Breast epithelium (tissue), 4 donors: ENCODE measurements around the gene HERC3. TPM values are rescaled to one million over a fixed set of nuclear protein-coding genes. Genes with fewer than 3 reads are reported as not detected.
"Not testable (repeated sequence)": the region's sequence is repeated elsewhere in the genome, so short reads cannot be mapped to it uniquely, and the experiment has no call there.

ENCODE experiments used
- DNase-seq, 2 donors: peaks; one replicate each; pipeline ENCODE4 v3.0.0-alpha.2; 2019; ENCODE audit warnings: low spot score in 2 of 2
- H3K27ac ChIP-seq, 2 donors: fragments of 200-600 bp; sonication (generic) in 1 of 2; one replicate each; pipeline ENCODE4 v1.5.1; 2016 to 2019; ENCODE audit warnings: mild to moderate bottlenecking in 1 of 2
- H3K27me3 ChIP-seq, 2 donors: fragments of 200-600 bp; sonication (generic) in 1 of 2; one replicate each; pipeline versions ENCODE4 v1.5.1 to v1.6.0; 2017 to 2019; ENCODE audit warnings: control low read depth in 1 of 2, mild to moderate bottlenecking in 1 of 2
- H3K36me3 ChIP-seq: fragments of 200-600 bp; one replicate; pipeline ENCODE4 v1.5.1; 2019
- H3K4me1 ChIP-seq, 2 donors: fragments of 200-600 bp; sonication (generic); one replicate each; pipeline ENCODE4 v1.5.1; 2016 to 2019; ENCODE audit warnings: control low read depth in 1 of 2
- H3K4me3 ChIP-seq, 3 donors: fragments of 200-600 bp; sonication (generic); 1 replicate in 2 of 3; 2 replicates in 1 of 3; pipeline ENCODE4 v1.5.1; 2016 to 2019; ENCODE audit warnings: mild to moderate bottlenecking in 3 of 3, moderate library complexity in 2 of 3
- H3K9me3 ChIP-seq, 2 donors: fragments of 200-600 bp; sonication (generic) in 1 of 2; one replicate each; pipeline ENCODE4 v1.5.1; 2016 to 2019; ENCODE audit warnings: control low read depth in 1 of 2
- POLR2A ChIP-seq: fragments of 450-650 bp; IDR thresholded peaks from one replicate; pipeline ENCODE4 v1.6.1; 2016; ENCODE audit warnings: antibody characterized with exemption, mild to moderate bottlenecking, moderate library complexity
- POLR2AphosphoS5 ChIP-seq, 3 donors: sonication (generic); formaldehyde crosslinking; IDR thresholded peaks; one replicate each; pipeline ENCODE4 v1.6.1; 2017; ENCODE audit warnings: antibody characterized with exemption in 3 of 3
- intact Hi-C: fragments of 100-400 bp; cut with DNase I; formaldehyde crosslinking; loops from one replicate; pipeline ENCODE4 v1.15.1; 2023; ENCODE audit warnings: low total_unique reads
- total RNA-seq, 3 donors: library from RNA; depleted of rRNA; stranded (reverse); fragments of >200 nt; gene quantifications; one replicate each; pipeline ENCODE4 v1.1.0, GENCODE V29; 2016
- TF ChIP-seq, protein P1 (sequence below), 3 donors: fragments of 450-650 bp; IDR thresholded peaks; one replicate each; pipeline ENCODE4 v1.5.1; 2016 to 2017; ENCODE audit warnings: antibody characterized with exemption in 3 of 3, mild to moderate bottlenecking in 3 of 3, moderate library complexity in 3 of 3

The HERC3 gene
- total RNA-seq, 3 donors from 2014 or later, result 34.1 to 60.9 (median 35.4) TPM

DNA sequence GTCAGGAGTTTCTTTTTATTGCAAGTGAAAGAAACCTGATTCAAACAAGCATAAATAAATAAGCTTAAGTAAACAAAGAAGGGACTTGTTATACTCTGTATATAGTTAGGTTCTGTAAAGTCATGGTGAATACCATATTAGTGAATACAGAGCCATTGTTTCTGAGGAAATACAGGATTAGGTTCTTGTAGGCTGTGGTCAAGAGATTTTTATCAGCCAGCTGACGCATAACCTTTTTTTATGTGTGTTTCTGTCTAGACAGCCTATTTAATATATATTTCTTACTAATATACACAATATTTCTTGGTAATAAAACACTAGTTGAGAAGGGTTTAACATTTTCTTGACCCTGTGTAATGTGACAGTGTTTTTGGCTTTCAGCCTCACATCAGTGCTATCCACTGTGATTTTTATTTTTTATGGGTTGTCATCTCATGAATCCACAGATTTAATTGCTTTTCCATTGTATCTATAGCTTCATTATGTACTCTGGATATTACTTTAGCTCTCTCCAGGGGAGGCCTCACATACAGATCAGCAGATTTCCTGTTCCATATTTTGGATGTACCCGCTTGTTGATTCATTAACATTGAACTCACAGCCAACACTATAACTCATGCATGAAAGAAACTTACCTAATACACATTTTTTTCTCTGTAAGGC lies 8.0 kb downstream of the HERC3 start:
- intact Hi-C loops, result no loop called here

DNA sequence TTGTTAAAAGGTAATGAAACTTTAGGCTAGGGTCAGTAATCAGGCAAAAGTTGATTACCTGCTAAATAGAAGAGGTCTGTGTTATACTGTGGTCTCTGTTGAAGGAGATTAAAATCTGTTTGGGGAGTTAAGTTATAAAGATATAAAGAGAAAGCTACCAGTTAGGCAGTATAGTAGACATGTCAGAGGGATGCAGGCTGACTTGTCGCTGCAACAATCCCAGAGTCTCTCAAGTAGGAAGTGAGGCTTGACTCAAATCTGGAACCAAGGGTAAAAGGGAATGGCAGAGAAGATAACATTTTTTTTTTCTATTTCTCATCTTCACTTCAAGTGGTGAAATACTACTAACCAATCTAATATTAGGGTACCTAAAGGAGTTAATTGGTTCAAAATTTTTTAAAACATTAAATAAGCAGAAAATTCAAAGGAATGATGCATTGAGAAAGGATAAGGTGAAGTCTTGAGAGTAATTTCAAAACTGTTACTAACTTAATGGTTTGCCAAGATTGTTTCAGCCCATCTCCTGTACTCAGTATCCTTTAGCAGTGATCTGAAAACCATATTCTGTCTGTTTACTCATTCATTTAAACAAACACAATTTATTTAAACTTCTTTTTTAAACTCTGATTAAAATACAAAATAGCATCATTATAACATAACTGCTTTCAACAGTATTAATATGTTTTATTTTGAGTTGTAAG lies 12.8 kb downstream of the HERC3 start:
- Histone ChIP-seq H3K27ac (no peak overlapping the region), H3K4me1 (no peaks in the 10 kb centered on the region), H3K27me3 (no peaks in the 10 kb centered on the region), H3K4me3 (no peak overlapping the region), H3K36me3 (no peaks in the 10 kb centered on the region), H3K9me3 (no peaks in the 10 kb centered on the region)
- TF ChIP-seq POLR2AphosphoS5 (IDR thresholded peaks at IDR 0.05), result no peak
- TF ChIP-seq, protein P1, sequence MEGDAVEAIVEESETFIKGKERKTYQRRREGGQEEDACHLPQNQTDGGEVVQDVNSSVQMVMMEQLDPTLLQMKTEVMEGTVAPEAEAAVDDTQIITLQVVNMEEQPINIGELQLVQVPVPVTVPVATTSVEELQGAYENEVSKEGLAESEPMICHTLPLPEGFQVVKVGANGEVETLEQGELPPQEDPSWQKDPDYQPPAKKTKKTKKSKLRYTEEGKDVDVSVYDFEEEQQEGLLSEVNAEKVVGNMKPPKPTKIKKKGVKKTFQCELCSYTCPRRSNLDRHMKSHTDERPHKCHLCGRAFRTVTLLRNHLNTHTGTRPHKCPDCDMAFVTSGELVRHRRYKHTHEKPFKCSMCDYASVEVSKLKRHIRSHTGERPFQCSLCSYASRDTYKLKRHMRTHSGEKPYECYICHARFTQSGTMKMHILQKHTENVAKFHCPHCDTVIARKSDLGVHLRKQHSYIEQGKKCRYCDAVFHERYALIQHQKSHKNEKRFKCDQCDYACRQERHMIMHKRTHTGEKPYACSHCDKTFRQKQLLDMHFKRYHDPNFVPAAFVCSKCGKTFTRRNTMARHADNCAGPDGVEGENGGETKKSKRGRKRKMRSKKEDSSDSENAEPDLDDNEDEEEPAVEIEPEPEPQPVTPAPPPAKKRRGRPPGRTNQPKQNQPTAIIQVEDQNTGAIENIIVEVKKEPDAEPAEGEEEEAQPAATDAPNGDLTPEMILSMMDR (IDR thresholded peaks at IDR 0.05), result no peak
- no peak for TF ChIP-seq POLR2A
- no peak for DNase-seq
- intact Hi-C loops, result no loop called here

More for the DNA sequence above, 8.0 kb downstream of the HERC3 start:
- peak overlapping the region in 1 of 2 donors; percentile 71 for H3K27ac ChIP-seq
- no peaks in the 10 kb centered on the region for H3K27me3 ChIP-seq
- TF ChIP-seq, protein P1 (IDR thresholded peaks at IDR 0.05), result no peak
- TF ChIP-seq POLR2A (no peak), POLR2AphosphoS5 (IDR thresholded peaks at IDR 0.05) (no peak)
- DNase-seq, result no peak
- no peaks in the 10 kb centered on the region for H3K4me1 ChIP-seq
- no peaks in the 10 kb centered on the region for H3K36me3 ChIP-seq
- H3K4me3 ChIP-seq, result no peak overlapping the region
- no peaks in the 10 kb centered on the region for H3K9me3 ChIP-seq

GRCh38 chr4:88605736-88606135 lies 13.5 kb downstream of the HERC3 start:
- Histone ChIP-seq H3K27me3 (no peaks in the 10 kb centered on the region), H3K27ac (no peak overlapping the region), H3K4me3 (no peak overlapping the region), H3K9me3 (no peaks in the 10 kb centered on the region), H3K4me1 (peaks cover 0 to under 1% of the 10 kb centered on the region in 2 donors), H3K36me3 (no peaks in the 10 kb centered on the region)
- intact Hi-C loops, result no loop called here
- DNase-seq, result no peak
- TF ChIP-seq, protein P1 (IDR thresholded peaks at IDR 0.05), result no peak
- TF ChIP-seq POLR2AphosphoS5 (IDR thresholded peaks at IDR 0.05) (no peak), POLR2A (no peak)

DNA sequence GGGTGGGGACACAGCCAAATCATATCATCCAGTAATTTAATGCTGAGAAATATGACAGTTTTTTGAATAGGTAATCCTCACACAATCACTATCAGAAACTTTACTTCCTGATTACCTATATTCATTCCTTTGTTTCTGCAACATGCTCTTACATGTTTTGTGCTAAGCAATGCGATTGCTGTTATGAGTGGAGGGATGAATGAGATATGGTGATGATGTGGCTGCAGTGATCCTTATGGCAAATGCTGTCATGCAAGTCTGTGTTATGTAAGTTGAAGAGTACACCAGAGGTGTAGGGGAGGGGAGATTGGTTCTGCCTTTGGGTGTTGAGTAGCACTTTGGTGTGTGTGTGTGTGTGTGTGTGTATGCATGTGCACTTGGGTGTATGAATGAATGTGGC lies 14.6 kb downstream of the HERC3 start:
- TF ChIP-seq POLR2A, result no peak
- no peak for TF ChIP-seq POLR2AphosphoS5 (IDR thresholded peaks at IDR 0.05)
- TF ChIP-seq, protein P1 (IDR thresholded peaks at IDR 0.05), result no peak
- no peak overlapping the region for H3K27ac ChIP-seq
- H3K36me3 ChIP-seq, result no peaks in the 10 kb centered on the region
- peaks cover 3 to 8% of the 10 kb centered on the region in 2 donors for H3K4me1 ChIP-seq
- DNase-seq, result no peak
- H3K27me3 ChIP-seq, result no peaks in the 10 kb centered on the region
- intact Hi-C loops, result no loop called here
- no peaks in the 10 kb centered on the region for H3K9me3 ChIP-seq
- H3K4me3 ChIP-seq, result no peak overlapping the region

DNA sequence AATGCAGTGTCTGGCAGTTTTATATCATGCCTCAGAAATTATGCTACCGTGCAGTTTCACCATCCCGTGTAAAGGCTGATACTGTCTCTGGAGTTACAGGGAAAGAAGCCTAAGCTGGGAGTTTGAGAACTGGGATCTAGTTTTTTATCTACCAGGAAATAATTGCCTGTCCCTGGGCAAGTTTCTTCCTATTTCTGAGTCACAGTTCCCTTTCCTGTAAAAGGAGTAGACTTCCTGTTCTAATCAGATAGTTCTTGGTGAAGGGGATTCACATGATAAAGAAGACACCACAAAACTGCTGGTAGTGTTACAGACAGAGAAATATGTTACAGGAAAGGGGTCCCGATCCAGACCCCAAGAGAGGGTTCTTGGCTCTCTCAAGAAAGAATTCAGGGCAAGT lies 17.1 kb downstream of the HERC3 start:
- no peak overlapping the region for H3K27ac ChIP-seq

DNA sequence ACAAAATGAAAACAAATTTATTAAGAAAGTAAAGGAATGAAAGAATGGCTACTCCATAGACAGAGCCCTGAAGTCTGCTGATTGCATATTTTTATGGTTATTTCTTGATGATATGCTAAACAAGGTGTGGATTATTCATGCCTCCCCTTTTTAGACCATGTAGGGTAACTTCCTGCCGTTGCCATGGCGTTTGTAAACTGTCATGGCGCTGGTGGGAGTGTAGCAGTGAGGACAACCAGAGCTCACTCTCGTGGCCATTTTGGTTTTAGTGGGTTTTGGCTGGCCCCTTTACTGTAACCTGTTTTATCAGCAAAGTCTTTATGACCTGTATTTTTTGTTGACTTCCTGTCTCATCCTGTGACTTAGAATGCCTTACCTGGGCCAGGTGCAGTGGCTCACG lies 17.5 kb downstream of the HERC3 start:
- H3K27ac ChIP-seq, H3K36me3 ChIP-seq, DNase-seq, intact Hi-C loops, H3K4me3 ChIP-seq, H3K27me3 ChIP-seq, H3K9me3 ChIP-seq: not testable (repeated sequence)
- peaks cover 10% of the 10 kb centered on the region in 2 donors for H3K4me1 ChIP-seq

More for the DNA sequence above, 17.1 kb downstream of the HERC3 start:
- Histone ChIP-seq H3K4me3 (no peak overlapping the region), H3K4me1 (peaks cover 10% of the 10 kb centered on the region in 2 donors), H3K27me3 (no peaks in the 10 kb centered on the region), H3K9me3 (no peaks in the 10 kb centered on the region), H3K36me3 (no peaks in the 10 kb centered on the region)
- DNase-seq, result no peak
- intact Hi-C loops, result no loop called here
- no peak for TF ChIP-seq POLR2A
- TF ChIP-seq POLR2AphosphoS5 (IDR thresholded peaks at IDR 0.05), result no peak
- TF ChIP-seq, protein P1 (IDR thresholded peaks at IDR 0.05), result no peak
